Measurements from ENCODE around the gene DNAJC24. TPM values are rescaled to one million over a fixed set of nuclear protein-coding genes. Genes with fewer than 3 reads are reported as not detected.

DNAJC24 gene
- total RNA-seq, 2 experiments from 2014 or later = 17.8 to 21.3 TPM

DNA sequence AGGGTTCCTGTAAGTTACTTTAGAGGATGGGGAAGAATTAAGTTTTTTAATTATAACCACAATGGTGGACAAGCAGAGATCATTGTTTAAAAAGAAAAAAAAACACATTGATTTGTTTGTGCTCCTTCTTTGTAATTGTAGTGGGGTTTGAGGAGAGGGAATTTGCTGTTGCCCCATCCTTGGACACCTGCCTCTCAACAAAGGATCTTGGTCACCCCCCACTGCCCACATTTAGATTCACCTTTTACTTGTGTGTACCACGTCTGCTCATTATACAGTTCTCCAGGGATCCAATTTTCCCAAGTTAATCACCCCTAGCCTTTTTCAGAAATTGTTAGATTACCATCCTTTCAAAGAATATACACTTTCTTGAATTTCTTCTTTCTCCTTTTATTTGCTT is 53.0 kb downstream of the DNAJC24 start:
- Mint-ChIP-seq H3K27ac (no peak overlapping the region), H3K4me3 (no peak overlapping the region), H3K4me1 (no peaks in the 10 kb centered on the region), H3K9me3 (no peaks in the 10 kb centered on the region), H3K27me3 (no peaks in the 10 kb centered on the region), H3K36me3 (peaks cover 6% of the 10 kb centered on the region)
- POLR2A ChIA-PET = no interaction called here
- DNase-seq = no peak
- ATAC-seq (ENCODE audit: low read depth) = no peak

- POLR2A ChIA-PET = no interaction called here
- no peak for ATAC-seq (ENCODE audit: low read depth)
- Mint-ChIP-seq H3K27me3 (no peaks in the 10 kb centered on the region), H3K36me3 (peaks cover 7% of the 10 kb centered on the region), H3K4me3 (no peak overlapping the region), H3K27ac (no peak overlapping the region), H3K4me1 (no peaks in the 10 kb centered on the region), H3K9me3 (no peaks in the 10 kb centered on the region)
- DNase-seq = no peak
These were observed 55.0 kb downstream of the DNAJC24 start for GRCh38 chr11:31424652-31425051.

- POLR2A ChIA-PET = no interaction called here
- H3K9me3 Mint-ChIP-seq = no peaks in the 10 kb centered on the region
- no peaks in the 10 kb centered on the region for H3K27me3 Mint-ChIP-seq
- H3K4me3 Mint-ChIP-seq = no peak overlapping the region
- H3K36me3 Mint-ChIP-seq = peaks cover 15% of the 10 kb centered on the region
- H3K4me1 Mint-ChIP-seq = peaks cover 4% of the 10 kb centered on the region
- no peak for ATAC-seq (ENCODE audit: low read depth)
- H3K27ac Mint-ChIP-seq = no peak overlapping the region
- no peak for DNase-seq
These were observed 64.2 kb downstream of the DNAJC24 start for GRCh38 chr11:31433851-31434250.

DNA sequence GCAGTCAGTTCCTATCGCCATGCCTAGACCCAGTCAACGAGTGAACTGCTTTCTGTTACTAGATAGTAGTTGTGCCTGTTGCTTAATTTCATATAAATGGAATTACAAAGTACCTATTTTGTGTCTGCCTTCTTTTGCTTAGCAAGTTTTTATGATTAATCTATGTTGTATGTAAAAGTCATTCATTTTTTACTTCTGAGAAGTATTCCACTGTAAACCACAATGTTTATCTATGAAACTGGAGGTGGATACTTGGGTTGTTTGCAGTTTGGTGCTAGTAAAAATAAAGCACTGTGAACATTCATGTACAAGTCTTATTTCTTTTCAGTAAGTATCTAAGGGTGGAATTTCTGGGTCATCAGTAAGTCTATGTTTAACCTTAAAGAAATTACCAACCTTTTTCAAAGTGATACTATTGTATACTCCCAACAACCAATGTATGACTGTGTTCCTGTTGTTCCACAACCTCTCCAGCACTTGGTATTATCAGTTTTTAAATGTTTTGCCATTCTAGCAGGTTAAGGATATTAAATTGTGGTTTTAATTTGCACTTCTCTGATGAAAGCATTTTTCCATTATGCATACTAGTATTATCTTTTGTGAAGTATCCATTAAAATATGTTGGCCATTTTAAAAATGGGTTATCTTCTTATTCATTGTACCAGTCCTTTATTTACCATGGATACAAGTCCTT is 68.2 kb downstream of the DNAJC24 start:
- H3K9me3 Mint-ChIP-seq = no peaks in the 10 kb centered on the region
- peaks cover 2% of the 10 kb centered on the region for H3K36me3 Mint-ChIP-seq
- DNase-seq = no peak
- POLR2A ChIA-PET = no interaction called here
- ATAC-seq (ENCODE audit: low read depth) = no peak
- no peak overlapping the region for H3K4me3 Mint-ChIP-seq
- H3K27ac Mint-ChIP-seq = no peak overlapping the region
- H3K27me3 Mint-ChIP-seq = no peaks in the 10 kb centered on the region
- peaks cover 4% of the 10 kb centered on the region for H3K4me1 Mint-ChIP-seq

DNA sequence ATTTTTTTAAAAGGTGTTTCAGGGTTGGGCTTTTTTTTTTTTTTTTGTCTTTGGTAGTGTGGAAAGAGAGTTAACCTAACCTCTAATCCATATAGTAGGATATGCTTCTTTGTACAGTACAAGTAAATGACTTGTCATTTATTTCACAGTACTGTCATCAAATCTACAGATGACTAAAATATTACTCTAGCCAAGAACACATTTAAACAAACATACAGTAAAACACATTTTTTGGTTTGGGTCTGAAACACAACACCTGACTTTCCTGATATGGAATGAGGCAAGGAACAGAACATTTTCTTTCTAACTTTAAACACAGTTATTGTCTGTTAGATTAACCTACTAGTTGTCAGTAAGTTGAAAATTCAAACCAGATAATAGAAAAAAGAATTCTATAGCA is 71.6 kb downstream of the DNAJC24 start:
- Mint-ChIP-seq H3K36me3 (peaks cover 10% of the 10 kb centered on the region), H3K27me3 (no peaks in the 10 kb centered on the region), H3K9me3 (no peaks in the 10 kb centered on the region), H3K4me3 (no peak overlapping the region), H3K4me1 (peaks cover 4% of the 10 kb centered on the region), H3K27ac (no peak overlapping the region)
- ATAC-seq (ENCODE audit: low read depth) (no peak), DNase-seq (no peak)
- POLR2A ChIA-PET = no interaction called here

DNA sequence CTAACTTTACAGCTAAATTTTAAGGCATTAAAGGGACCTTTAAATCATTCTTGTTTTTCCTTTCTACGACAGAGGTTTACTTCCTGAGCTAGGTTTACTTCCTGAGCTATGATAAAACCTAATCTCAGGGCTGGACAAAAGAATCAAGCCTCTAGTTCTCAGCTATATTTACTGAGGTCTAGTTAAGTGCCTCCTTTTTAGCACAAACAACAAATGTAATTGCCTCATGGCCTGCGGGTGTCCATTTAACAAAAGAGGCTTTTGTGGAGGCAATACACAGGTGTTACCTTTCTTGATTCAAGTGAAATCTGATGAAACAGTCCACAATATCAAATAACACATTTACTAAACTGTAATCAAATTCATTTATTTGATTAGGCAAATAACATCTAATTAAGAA is 72.4 kb downstream of the DNAJC24 start:
- POLR2A ChIA-PET = no interaction called here
- no peak for ATAC-seq (ENCODE audit: low read depth)
- peaks cover 4% of the 10 kb centered on the region for H3K4me1 Mint-ChIP-seq
- no peaks in the 10 kb centered on the region for H3K27me3 Mint-ChIP-seq
- DNase-seq = no peak
- H3K36me3 Mint-ChIP-seq = peaks cover 16% of the 10 kb centered on the region
- no peak overlapping the region for H3K27ac Mint-ChIP-seq
- no peaks in the 10 kb centered on the region for H3K9me3 Mint-ChIP-seq
- H3K4me3 Mint-ChIP-seq = no peak overlapping the region

GRCh38 chr11:31443802-31444201 is 74.1 kb downstream of the DNAJC24 start:
- no peaks in the 10 kb centered on the region for H3K4me1 Mint-ChIP-seq
- H3K36me3 Mint-ChIP-seq = peaks cover 26% of the 10 kb centered on the region
- H3K4me3 Mint-ChIP-seq = no peak overlapping the region
- peaks cover 1% of the 10 kb centered on the region for H3K9me3 Mint-ChIP-seq
- ATAC-seq (ENCODE audit: low read depth) (no peak), DNase-seq (no peak)
- no peak overlapping the region for H3K27ac Mint-ChIP-seq
- POLR2A ChIA-PET = no interaction called here
- no peaks in the 10 kb centered on the region for H3K27me3 Mint-ChIP-seq

DNA sequence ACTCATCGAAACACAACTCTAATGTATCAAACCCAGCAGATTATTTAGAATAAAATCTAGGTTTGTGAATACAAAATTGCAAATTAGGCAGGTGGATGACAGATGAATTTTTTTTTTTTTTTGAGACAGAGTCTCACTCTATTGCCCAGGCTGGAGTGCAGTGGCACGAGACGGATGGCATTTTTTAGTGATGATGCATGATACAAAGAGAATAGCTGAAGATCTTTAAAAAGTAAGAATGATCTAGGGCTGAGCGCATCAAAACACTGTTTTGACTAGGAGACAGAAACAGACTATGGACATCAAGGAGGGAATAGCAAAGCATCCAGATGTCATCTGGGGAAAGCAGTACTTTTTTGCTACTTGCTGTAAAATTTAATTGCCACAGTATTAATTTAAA is 76.0 kb downstream of the DNAJC24 start:
- Mint-ChIP-seq H3K9me3 (peaks cover 1% of the 10 kb centered on the region), H3K36me3 (peaks cover 29% of the 10 kb centered on the region), H3K4me1 (no peaks in the 10 kb centered on the region), H3K27ac (no peak overlapping the region), H3K27me3 (no peaks in the 10 kb centered on the region), H3K4me3 (no peak overlapping the region)
- POLR2A ChIA-PET = no interaction called here
- DNase-seq (no peak), ATAC-seq (ENCODE audit: low read depth) (no peak)

DNA sequence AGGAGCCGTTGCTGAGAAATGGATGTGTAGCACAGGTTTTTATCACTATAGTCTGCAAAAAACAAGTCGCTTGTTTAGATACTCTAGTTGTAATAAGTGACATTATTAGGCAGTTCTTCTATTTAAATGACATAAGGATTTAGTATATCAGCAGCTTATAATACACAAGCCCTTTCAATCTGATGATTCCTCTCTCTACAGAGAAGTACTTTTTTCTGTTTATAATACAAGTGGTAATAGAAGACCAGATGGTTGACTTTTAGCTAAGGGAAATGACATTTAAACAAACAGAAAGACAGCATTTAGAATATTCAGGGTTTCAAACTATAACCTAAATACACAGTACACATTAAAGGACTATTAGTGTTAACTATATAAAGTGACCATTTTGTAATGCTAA is 79.4 kb downstream of the DNAJC24 start:
- H3K27ac Mint-ChIP-seq = no peak overlapping the region
- no peaks in the 10 kb centered on the region for H3K27me3 Mint-ChIP-seq
- POLR2A ChIA-PET = no interaction called here
- H3K9me3 Mint-ChIP-seq = peaks cover 1% of the 10 kb centered on the region
- DNase-seq (no peak), ATAC-seq (ENCODE audit: low read depth) (no peak)
- H3K4me1 Mint-ChIP-seq = no peaks in the 10 kb centered on the region
- no peak overlapping the region for H3K4me3 Mint-ChIP-seq
- peaks cover 45% of the 10 kb centered on the region for H3K36me3 Mint-ChIP-seq

DNA sequence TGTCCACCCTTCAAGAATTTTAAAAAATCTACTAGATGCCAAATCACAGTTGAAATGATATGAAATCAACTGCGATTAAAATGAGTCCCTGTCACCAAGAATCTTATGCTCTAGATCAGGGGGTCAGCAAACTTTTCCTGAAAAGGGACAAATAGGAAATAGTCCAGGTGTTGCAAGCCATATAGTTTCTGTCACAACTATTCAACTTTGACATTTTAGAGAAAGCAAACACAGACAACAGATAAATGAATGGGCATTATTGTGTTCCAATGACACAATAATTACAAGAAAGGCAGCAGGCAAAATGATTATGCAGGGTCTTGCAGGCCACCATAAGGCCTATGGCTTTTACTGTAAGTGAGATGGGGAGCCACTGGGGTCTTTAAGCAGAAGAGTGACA is 81.2 kb downstream of the DNAJC24 start:
- Mint-ChIP-seq H3K36me3 (peaks cover 44% of the 10 kb centered on the region), H3K27ac (no peak overlapping the region), H3K9me3 (peaks cover 1% of the 10 kb centered on the region), H3K4me1 (no peaks in the 10 kb centered on the region), H3K4me3 (no peak overlapping the region), H3K27me3 (no peaks in the 10 kb centered on the region)
- POLR2A ChIA-PET = no interaction called here
- no peak for ATAC-seq (ENCODE audit: low read depth)
- no peak for DNase-seq

DNA sequence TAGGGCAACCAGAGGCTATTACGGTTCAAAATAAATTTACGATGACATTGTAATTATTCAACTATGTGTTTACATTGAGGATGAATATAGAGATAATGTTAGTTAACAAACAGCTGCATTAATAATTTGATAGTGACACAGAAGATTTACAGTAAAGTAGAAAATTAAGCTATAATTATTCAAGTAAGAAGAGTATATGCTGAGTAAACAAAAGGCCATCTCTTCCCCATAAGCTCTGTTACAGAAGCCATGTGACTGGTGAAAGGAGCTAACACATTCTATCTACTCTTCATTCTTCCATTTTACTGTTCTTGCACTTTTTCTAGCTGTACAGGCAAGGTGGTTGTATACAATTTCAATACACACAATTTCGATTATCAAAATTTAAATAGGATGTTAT is 85.5 kb downstream of the DNAJC24 start:
- no peaks in the 10 kb centered on the region for H3K4me1 Mint-ChIP-seq
- no peak for ATAC-seq (ENCODE audit: low read depth)
- peaks cover 24% of the 10 kb centered on the region for H3K36me3 Mint-ChIP-seq
- no peaks in the 10 kb centered on the region for H3K9me3 Mint-ChIP-seq
- POLR2A ChIA-PET = no interaction called here
- H3K27ac Mint-ChIP-seq = no peak overlapping the region
- no peak overlapping the region for H3K4me3 Mint-ChIP-seq
- no peaks in the 10 kb centered on the region for H3K27me3 Mint-ChIP-seq
- DNase-seq = no peak

DNA sequence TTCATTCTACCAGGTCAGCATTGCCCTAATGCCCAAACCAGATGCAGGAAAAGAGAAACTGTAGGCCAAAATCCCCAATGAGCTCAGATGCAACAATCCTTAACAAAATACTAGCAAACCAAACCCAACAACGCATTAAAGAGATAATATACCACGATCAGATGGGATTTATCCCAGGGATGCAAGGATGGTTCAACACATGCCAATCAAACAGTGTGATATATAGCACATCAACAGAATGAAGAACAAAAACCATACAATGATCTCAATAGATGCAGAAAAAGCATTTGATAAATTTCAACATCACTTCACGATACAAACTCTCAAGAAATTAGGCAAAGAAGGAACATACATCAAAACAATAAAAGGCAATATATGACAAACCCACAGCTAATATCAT is 94.8 kb downstream of the DNAJC24 start:
- DNase-seq = no peak
- Mint-ChIP-seq H3K9me3 (peaks cover 10% of the 10 kb centered on the region), H3K27me3 (no peaks in the 10 kb centered on the region), H3K4me3 (no peak overlapping the region), H3K27ac (no peak overlapping the region), H3K4me1 (no peaks in the 10 kb centered on the region), H3K36me3 (peaks cover 39% of the 10 kb centered on the region)
- ATAC-seq (ENCODE audit: low read depth) = no peak
- POLR2A ChIA-PET = no interaction called here

- DNase-seq = no peak
- Mint-ChIP-seq H3K4me3 (no peak overlapping the region), H3K36me3 (peaks cover 7% of the 10 kb centered on the region), H3K27ac (no peak overlapping the region), H3K27me3 (no peaks in the 10 kb centered on the region), H3K9me3 (no peaks in the 10 kb centered on the region), H3K4me1 (no peaks in the 10 kb centered on the region)
- no peak for ATAC-seq (ENCODE audit: low read depth)
- POLR2A ChIA-PET = no interaction called here
These were observed 104.4 kb downstream of the DNAJC24 start for GRCh38 chr11:31474083-31474482.

GRCh38 chr11:31477528-31478222 is 108.0 kb downstream of the DNAJC24 start:
- Mint-ChIP-seq H3K36me3 (peaks cover 4% of the 10 kb centered on the region), H3K4me1 (no peaks in the 10 kb centered on the region), H3K27me3 (no peaks in the 10 kb centered on the region), H3K9me3 (no peaks in the 10 kb centered on the region), H3K27ac (no peak overlapping the region), H3K4me3 (no peak overlapping the region)
- no peak for ATAC-seq (ENCODE audit: low read depth)
- POLR2A ChIA-PET = no interaction called here
- DNase-seq = no peak
